GM19240 (cell line): ENCODE data around the gene GRAMD1B.

ENCODE experiments used
- DNase-seq: peaks from one replicate; pipeline ENCODE4 v3.0.0; 2011; ENCODE audit warnings: low spot score; ENCODE audit not compliant: insufficient read length

Gene GRAMD1B

GRCh38 chr11:123409456-123410217, 20.4 kb upstream of the GRAMD1B start:
- no peak for DNase-seq

- DNase-seq, result no peak
These were observed 19.9 kb upstream of the GRAMD1B start for GRCh38 chr11:123410218-123410549.

- DNase-seq, result no peak
These were observed 16.4 kb upstream of the GRAMD1B start for GRCh38 chr11:123413636-123414035.

- no peak for DNase-seq
These were observed 13.5 kb upstream of the GRAMD1B start for GRCh38 chr11:123416566-123416965.

GRCh38 chr11:123418351-123419114, 11.5 kb upstream of the GRAMD1B start:
- DNase-seq, result no peak

GRCh38 chr11:123419731-123420452, 10.2 kb upstream of the GRAMD1B start:
- no peak for DNase-seq

- no peak for DNase-seq
These were observed 8.5 kb upstream of the GRAMD1B start for GRCh38 chr11:123421589-123421988.

- no peak for DNase-seq
These were observed 4.7 kb upstream of the GRAMD1B start for GRCh38 chr11:123425367-123425766.

GRCh38 chr11:123426789-123427188, 3.3 kb upstream of the GRAMD1B start:
- DNase-seq, result no peak

- no peak for DNase-seq
These were observed 2.7 kb upstream of the GRAMD1B start for GRCh38 chr11:123427405-123427804.

GRCh38 chr11:123428116-123428715, 1.9 kb upstream of the GRAMD1B start:
- no peak for DNase-seq

- no peak for DNase-seq
These were observed 733 bp upstream of the GRAMD1B start for GRCh38 chr11:123429336-123429735.

GRCh38 chr11:123430721-123431497, 840 bp downstream of the GRAMD1B start:
- DNase-seq, result no peak

- no peak for DNase-seq
These were observed 1.6 kb downstream of the GRAMD1B start for GRCh38 chr11:123431619-123432018.

GRCh38 chr11:123434262-123434661, 4.2 kb downstream of the GRAMD1B start:
- DNase-seq, result no peak

- no peak for DNase-seq
These were observed 4.8 kb downstream of the GRAMD1B start for GRCh38 chr11:123434911-123435310.

- DNase-seq, result no peak
These were observed 7.3 kb downstream of the GRAMD1B start for GRCh38 chr11:123437236-123437979.

GRCh38 chr11:123438131-123438627, 8.1 kb downstream of the GRAMD1B start:
- DNase-seq, result no peak

GRCh38 chr11:123439616-123440015, 9.5 kb downstream of the GRAMD1B start:
- no peak for DNase-seq

GRCh38 chr11:123441161-123441560, 11.1 kb downstream of the GRAMD1B start:
- no peak for DNase-seq
